Pancreas (tissue), 10 donors: ENCODE data around the gene F2RL2. TPM values are rescaled to one million over a fixed set of nuclear protein-coding genes. Genes with fewer than 3 reads are reported as not detected.

ENCODE experiments used
- ATAC-seq, 4 donors: fragments of 200-7000 bp; cut with Tn5 transposase; one replicate each; pipeline versions ENCODE4 v1.8.0 to v1.9.1; 2020; ENCODE audit warnings: mild to moderate bottlenecking in 4 of 4, moderate library complexity in 4 of 4
- DNase-seq, 6 donors: peaks; one replicate each; pipeline ENCODE4 v3.0.0-alpha.2; 2020
- FAIRE-seq: peaks from 2 replicates; lab custom pipeline; 2012; peaks lifted over from hg19 to GRCh38; lab: Jason Lieb, UNC
- H3K27ac ChIP-seq, 4 donors: fragments of 200-600 bp; sonication (generic); 1 replicate in 3 of 4; 2 replicates in 1 of 4; pipeline versions ENCODE4 v1.5.0 to v1.8.0; 2020
- H3K27me3 ChIP-seq, 4 donors: fragments of 200-600 bp; one replicate each; pipeline ENCODE4 v1.8.0; 2021
- H3K36me3 ChIP-seq, 3 donors: fragments of 200-600 bp; sonication (generic) in 1 of 3; one replicate each; pipeline versions ENCODE4 v1.5.0 to v1.8.0; 2020 to 2021
- H3K4me1 ChIP-seq, 3 donors: fragments of 200-600 bp; one replicate each; pipeline ENCODE4 v1.8.0; 2021
- H3K4me3 ChIP-seq, 4 donors: fragments of 200-600 bp; sonication (generic) in 2 of 4; one replicate each; pipeline versions ENCODE4 v1.5.0 to v1.8.0; 2020 to 2021
- H3K9me3 ChIP-seq, 4 donors: fragments of 200-600 bp; one replicate each; pipeline ENCODE4 v1.8.0; 2021
- CTCF ChIP-seq, 4 donors: fragments of 200-600 bp; sonication (generic) in 3 of 4; IDR thresholded peaks; one replicate each; pipeline versions ENCODE4 v1.5.0 to v1.8.0; 2021; ENCODE audit warnings: antibody characterized with exemption in 4 of 4
- WGBS, 2 donors: extraction: QIAGEN DNeasy Blood & Tissue Kit; methylation state at CpG; one replicate each; pipeline ENCODE4 v1.1.7; 2013; 5-methylcytosine and 5-hydroxymethylcytosine counted together
- intact Hi-C, 3 donors: fragments of 100-400 bp; cut with DNase I; formaldehyde crosslinking; loops; one replicate each; pipeline versions ENCODE4 v1.11.1 to v1.14.2; 2022
- polyA plus RNA-seq, 2 donors: library from polyadenylated mRNA; stranded (reverse); fragments of 200-250 nt; gene quantifications; one replicate each; pipeline ENCODE4 v1.2.3, GENCODE V29; 2013
- total RNA-seq, 6 donors: library from RNA; stranded (reverse); fragmentation: NEBNext Ultra II Directional in 4 of 6; extraction: Animal tissue kit (Norgen Biotek cat#: 25700) in 4 of 6; gene quantifications; one replicate each; pipeline versions ENCODE4 v1.2.1 to v1.2.4, GENCODE V29; 2021 to 2023
- donor health status: healthy with polysubstance abuse.
- donor health status: DM: no; HTN: no; CAD: no; lungs with moderate emphysema.
- donor health status: DM: no; HTN: no; CAD: no.
- donor health status: control.
- donor health status: control.
- donor health status: Bipolar disorder and iron deficiency.
- donor health status: DM: yes; HTN: yes; CAD: no.
- donor health status: DM: no; HTN: no; CAD: no.
- donor health status: DM: no; HTN: no; CAD: no.
- donor health status: DM: yes; HTN: yes; CAD: no.

The F2RL2 gene
- total and polyA plus RNA-seq, 8 donors: 0.04 to 2.2 (median 0.22) TPM

GRCh38 chr5:76576996-76577395 is 46.2 kb downstream of the F2RL2 start:
- FAIRE-seq: no peak

GRCh38 chr5:76576450-76576849 is 46.8 kb downstream of the F2RL2 start:
- Histone ChIP-seq H3K27me3 (no peaks in the 10 kb centered on the region), H3K27ac (no peak overlapping the region), H3K4me1 (peaks cover 5 to 10% (median 8%) of the 10 kb centered on the region in 3 donors), H3K36me3 (no peaks in the 10 kb centered on the region), H3K9me3 (no peaks in the 10 kb centered on the region), H3K4me3 (no peak overlapping the region)
- no peak for TF ChIP-seq CTCF (IDR thresholded peaks at IDR 0.05)
- DNase-seq (no peak), ATAC-seq (no peak), FAIRE-seq (no peak)
- intact Hi-C loops: no loop called here

More at GRCh38 chr5:76576996-76577395, 46.2 kb downstream of the F2RL2 start:
- H3K36me3 ChIP-seq: no peaks in the 10 kb centered on the region
- no peaks in the 10 kb centered on the region for H3K9me3 ChIP-seq
- TF ChIP-seq CTCF (IDR thresholded peaks at IDR 0.05): no peak
- no peak for ATAC-seq
- WGBS, 2 donors: 79 to 81% methylated on average over 4 of the region's 4 CpGs
- no peak for DNase-seq
- intact Hi-C loops: no loop called here
- H3K27me3 ChIP-seq: no peaks in the 10 kb centered on the region
- no peak overlapping the region for H3K4me3 ChIP-seq
- H3K4me1 ChIP-seq: peaks cover 10 to 15% (median 11%) of the 10 kb centered on the region in 3 donors
- no peak overlapping the region for H3K27ac ChIP-seq

- intact Hi-C loops: no loop called here
- FAIRE-seq (no peak), ATAC-seq (no peak), DNase-seq (no peak)
- Histone ChIP-seq H3K27ac (no peak overlapping the region), H3K4me3 (no peak overlapping the region), H3K36me3 (no peaks in the 10 kb centered on the region), H3K9me3 (no peaks in the 10 kb centered on the region), H3K27me3 (no peaks in the 10 kb centered on the region), H3K4me1 (no peaks in the 10 kb centered on the region)
- TF ChIP-seq CTCF (IDR thresholded peaks at IDR 0.05): no peak
These were observed 51.6 kb downstream of the F2RL2 start for GRCh38 chr5:76571559-76571958.

- no peak for FAIRE-seq
- no peak for TF ChIP-seq CTCF (IDR thresholded peaks at IDR 0.05)
- Histone ChIP-seq H3K36me3 (no peaks in the 10 kb centered on the region), H3K9me3 (no peaks in the 10 kb centered on the region), H3K4me1 (no peaks in the 10 kb centered on the region), H3K4me3 (no peak overlapping the region), H3K27me3 (no peaks in the 10 kb centered on the region), H3K27ac (no peak overlapping the region)
- intact Hi-C loops: no loop called here
- no peak for ATAC-seq
- 82 to 83% methylated on average over 4 of the region's 4 CpGs for WGBS, 2 donors
- no peak for DNase-seq
These were observed 53.0 kb downstream of the F2RL2 start for GRCh38 chr5:76570153-76570552.

Other genes with a start within 250 kb of the F2RL2 start
- gene IQGAP2, start 220.1 kb downstream of the F2RL2 start, total RNA-seq: 10 to 100 TPM; 32.1 to 54.0 (median 37.3) TPM
- 10 to 100 TPM; 14.4 to 36.8 TPM for gene IQGAP2, start 220.1 kb downstream of the F2RL2 start, polyA plus RNA-seq
- gene F2R, start 92.7 kb upstream of the F2RL2 start, total RNA-seq: 10 to 100 TPM in 1 of 6 donors, 1 to 10 TPM in 3, under 1 TPM in 2; 0.51 to 15.0 (median 1.8) TPM
- 1 to 10 TPM in 1 of 2 donors, under 1 TPM in 1; 0.38 to 1.9 TPM for gene F2R, start 92.7 kb upstream of the F2RL2 start, polyA plus RNA-seq
- gene F2RL1, start 195.6 kb upstream of the F2RL2 start, total RNA-seq: 10 to 100 TPM in 5 of 6 donors, 1 to 10 TPM in 1; 9.2 to 18.8 (median 14.9) TPM
- gene F2RL1, start 195.6 kb upstream of the F2RL2 start, polyA plus RNA-seq: 10 to 100 TPM in 1 of 2 donors, 1 to 10 TPM in 1; 6.7 to 19.3 TPM
- gene S100Z, start 226.6 kb upstream of the F2RL2 start, total RNA-seq: under 1 TPM in 3 of 6 donors, not detected in 3; 0.16 to 0.41 (median 0.18) TPM
- gene S100Z, start 226.6 kb upstream of the F2RL2 start, polyA plus RNA-seq: 1 to 10 TPM in 1 of 2 donors, under 1 TPM in 1; 0.68 to 1.2 TPM